ENCODE measurements around the gene MUC4. TPM values are rescaled to one million over a fixed set of nuclear protein-coding genes. Genes with fewer than 3 reads are reported as not detected.

The MUC4 gene
- total and polyA plus RNA-seq, 9 of the 15 experiments (the other 6 are each of a cell fraction or from before 2014, with no cell fraction given) = under 0.01 to 0.21 (median 0.10) TPM; not detected in 4

DNA sequence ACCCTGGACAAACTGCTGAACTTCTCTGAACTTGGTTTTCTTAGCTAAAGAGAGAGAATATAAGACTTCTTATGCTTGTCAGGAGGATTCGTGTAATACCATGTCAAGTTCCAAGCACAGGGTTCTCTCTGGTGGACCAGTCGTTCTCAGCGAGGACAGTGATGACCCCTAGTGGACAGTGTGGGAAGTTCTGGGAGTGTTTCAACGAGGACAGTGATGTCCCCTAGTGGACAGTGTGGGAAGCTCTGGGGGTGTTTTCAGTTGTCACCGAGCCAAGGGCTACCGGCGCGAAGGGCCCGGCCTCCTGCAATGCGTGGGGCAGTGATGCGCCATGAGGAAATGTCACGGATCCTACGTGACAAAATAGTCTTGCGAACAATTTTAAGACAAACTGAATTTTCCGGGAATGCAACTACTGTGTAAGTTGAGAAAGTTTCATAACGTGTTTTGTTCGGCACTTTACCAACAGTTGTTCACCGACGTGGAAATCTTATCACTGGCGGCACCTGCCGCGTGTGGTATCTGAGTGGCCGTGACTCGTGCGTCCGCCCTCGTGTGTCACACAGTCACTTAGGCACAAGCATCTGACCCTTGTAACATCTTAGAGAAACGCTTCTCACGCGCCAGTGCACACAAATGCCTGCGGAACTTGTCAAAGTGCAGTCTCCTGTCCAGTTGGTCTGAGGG, 39.3 kb upstream of the MUC4 start (continued):
- TF ChIP-seq, protein P1, sequence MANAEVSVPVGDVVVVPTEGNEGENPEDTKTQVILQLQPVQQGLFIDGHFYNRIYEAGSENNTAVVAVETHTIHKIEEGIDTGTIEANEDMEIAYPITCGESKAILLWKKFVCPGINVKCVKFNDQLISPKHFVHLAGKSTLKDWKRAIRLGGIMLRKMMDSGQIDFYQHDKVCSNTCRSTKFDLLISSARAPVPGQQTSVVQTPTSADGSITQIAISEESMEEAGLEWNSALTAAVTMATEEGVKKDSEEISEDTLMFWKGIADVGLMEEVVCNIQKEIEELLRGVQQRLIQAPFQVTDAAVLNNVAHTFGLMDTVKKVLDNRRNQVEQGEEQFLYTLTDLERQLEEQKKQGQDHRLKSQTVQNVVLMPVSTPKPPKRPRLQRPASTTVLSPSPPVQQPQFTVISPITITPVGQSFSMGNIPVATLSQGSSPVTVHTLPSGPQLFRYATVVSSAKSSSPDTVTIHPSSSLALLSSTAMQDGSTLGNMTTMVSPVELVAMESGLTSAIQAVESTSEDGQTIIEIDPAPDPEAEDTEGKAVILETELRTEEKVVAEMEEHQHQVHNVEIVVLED (CRISPR knock-in tag; IDR thresholded peaks at IDR 0.05) = no peak
- TF ChIP-seq MAZ (CRISPR knock-in tag; conservative IDR thresholded peaks at IDR 0.05 in 1 of 2, IDR thresholded peaks at IDR 0.05 in 1 of 2) (peak; percentile 71 to 90), ETV1 (tag; conservative IDR thresholded peaks at IDR 0.05; ENCODE audit: low read depth) (no peak), PKNOX1 (IDR thresholded peaks at IDR 0.05) (peak; percentile 31; the same call in 1 of the 2 replicates), NFIC (IDR thresholded peaks at IDR 0.05) (peak; percentile 97), TFAP4 (CRISPR knock-in tag; IDR thresholded peaks at IDR 0.05; ENCODE audit: borderline replicate concordance) (peak; percentile 76; the same call in 1 of the 2 replicates), SETDB1 (IDR thresholded peaks at IDR 0.05; ENCODE audit: low read length) (no peak), ZKSCAN1 (IDR thresholded peaks at IDR 0.05; ENCODE audit: low read depth, low read length) (no peak), KDM5B (IDR thresholded peaks at IDR 0.05; ENCODE audit: insufficient replicate concordance, low read depth, low read length) (no peak), GTF2F1 (IDR thresholded peaks at IDR 0.05; ENCODE audit: low read depth, low read length) (no peak), E4F1 (CRISPR knock-in tag; IDR thresholded peaks at IDR 0.05; ENCODE audit: borderline replicate concordance) (no peak), TRIM24 (IDR thresholded peaks at IDR 0.05) (0 out of 4 replicates have a peak, but pooled peaks of 1 of the 2 experiments have one; percentile 8), HDGF (IDR thresholded peaks at IDR 0.05) (0 out of 2 replicates have a peak, but pooled peaks have one; percentile 46), ZNF766 (CRISPR knock-in tag; conservative IDR thresholded peaks at IDR 0.05) (no peak), ZBTB2 (IDR thresholded peaks at IDR 0.05) (peak; percentile 39; the same call in 1 of the 2 replicates), SMAD1 (IDR thresholded peaks at IDR 0.05; ENCODE audit: low read depth, low read length, partially characterized antibody) (peak; percentile 54), NEUROD1 (IDR thresholded peaks at IDR 0.05; ENCODE audit: borderline replicate concordance, low read depth, low read length, partially characterized antibody) (peak; percentile 52)
- TF ChIP-seq, protein P2, sequence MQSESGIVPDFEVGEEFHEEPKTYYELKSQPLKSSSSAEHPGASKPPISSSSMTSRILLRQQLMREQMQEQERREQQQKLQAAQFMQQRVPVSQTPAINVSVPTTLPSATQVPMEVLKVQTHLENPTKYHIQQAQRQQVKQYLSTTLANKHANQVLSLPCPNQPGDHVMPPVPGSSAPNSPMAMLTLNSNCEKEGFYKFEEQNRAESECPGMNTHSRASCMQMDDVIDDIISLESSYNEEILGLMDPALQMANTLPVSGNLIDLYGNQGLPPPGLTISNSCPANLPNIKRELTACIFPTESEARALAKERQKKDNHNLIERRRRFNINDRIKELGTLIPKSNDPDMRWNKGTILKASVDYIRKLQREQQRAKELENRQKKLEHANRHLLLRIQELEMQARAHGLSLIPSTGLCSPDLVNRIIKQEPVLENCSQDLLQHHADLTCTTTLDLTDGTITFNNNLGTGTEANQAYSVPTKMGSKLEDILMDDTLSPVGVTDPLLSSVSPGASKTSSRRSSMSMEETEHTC (IDR thresholded peaks at IDR 0.05) = no peak

Data from K562 (cell line).